Activated CD8-positive, alpha-beta T cell treated with anti-CD3 and anti-CD28 coated beads for 36 hours (primary cell): ENCODE results near the gene RELB. TPM values are rescaled to one million over a fixed set of nuclear protein-coding genes. Genes with fewer than 3 reads are reported as not detected.
"Not testable (repeated sequence)": the region's sequence is repeated elsewhere in the genome, so short reads cannot be mapped to it uniquely, and the experiment has no call there.

Source experiments
- ATAC-seq: fragments of 200-7000 bp; cut with Tn5 transposase; one replicate; pipeline ENCODE4 v1.10.0; 2021; ENCODE audit warnings: mild to moderate bottlenecking, moderate library complexity
- CTCF ChIA-PET: fragments of 350-600 bp; sonication (Branson Sonifier 250); formaldehyde crosslinking; loops from one replicate; lab custom pipeline; 2021; ENCODE audit warnings: antibody characterized with exemption; lab: Charles Lee
- POLR2A ChIA-PET: fragments of 350-600 bp; sonication (Branson Sonifier 250); formaldehyde crosslinking; loops from one replicate; lab custom pipeline; 2021; ENCODE audit warnings: antibody characterized with exemption; lab: Charles Lee
- DNase-seq: peaks from one replicate; pipeline ENCODE4 v3.0.0-alpha.2; 2020
- H3K27ac Mint-ChIP-seq: one replicate; pipeline ENCODE4 v1.8.0; 2021; ENCODE audit warnings: mild to moderate bottlenecking, mixed read lengths
- H3K27me3 Mint-ChIP-seq: one replicate; pipeline ENCODE4 v1.8.0; 2021; ENCODE audit warnings: mixed read lengths
- H3K36me3 Mint-ChIP-seq: one replicate; pipeline ENCODE4 v1.8.0; 2021; ENCODE audit warnings: low read depth, mixed read lengths
- H3K4me1 Mint-ChIP-seq: one replicate; pipeline ENCODE4 v1.8.0; 2021; ENCODE audit warnings: low read depth, mixed read lengths
- H3K4me3 Mint-ChIP-seq: one replicate; pipeline ENCODE4 v1.8.0; 2021; ENCODE audit warnings: mild to moderate bottlenecking, moderate library complexity, mixed read lengths
- H3K9me3 Mint-ChIP-seq: one replicate; pipeline ENCODE4 v1.8.0; 2021; ENCODE audit warnings: mixed read lengths
- intact Hi-C: fragments of 100-400 bp; cut with micrococcal nuclease; formaldehyde crosslinking; loops from one replicate; pipeline ENCODE4 v1.10.0; 2022
- total RNA-seq, 2 experiments: library from RNA; stranded (reverse); gene quantifications; one replicate each; pipeline ENCODE4 v1.2.3, GENCODE V29; 2021
- TF ChIP-seq, protein P1 (sequence below): fragments of 200-600 bp; IDR thresholded peaks from one replicate; pipeline ENCODE4 v1.8.0; 2022; ENCODE audit warnings: antibody characterized with exemption, mild to moderate bottlenecking

RELB gene
- total RNA-seq, 2 experiments from 2014 or later: 37.6 to 37.9 TPM

DNA sequence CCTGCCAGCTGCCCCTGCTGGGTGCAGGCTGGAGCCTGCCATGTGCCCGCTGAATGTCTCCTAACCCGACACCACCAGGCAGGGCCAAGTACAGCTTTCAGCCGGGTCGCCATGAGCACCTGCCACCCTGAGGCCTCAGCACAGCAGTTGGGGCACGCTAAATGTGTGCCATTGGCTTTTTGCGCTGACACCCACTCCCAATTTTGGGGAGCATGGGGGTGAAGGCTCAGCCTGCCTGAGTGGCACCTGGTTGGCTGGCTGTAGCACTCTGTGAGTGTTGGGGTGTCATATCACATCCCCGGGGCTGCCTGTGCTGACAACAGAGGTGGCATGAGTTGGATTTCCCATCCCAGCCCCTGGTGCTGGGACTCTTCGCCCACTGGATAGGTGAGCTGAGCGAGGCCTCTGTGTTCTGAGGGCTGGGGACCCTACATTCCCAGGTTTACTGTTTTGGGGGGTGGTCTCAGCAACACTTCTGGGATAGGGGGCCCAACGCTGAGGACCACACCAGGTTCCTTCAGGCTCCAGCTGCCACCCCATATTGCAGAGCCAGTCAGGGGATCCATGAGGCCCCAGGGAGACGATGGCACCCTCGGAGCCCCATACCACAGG is 7.2 kb upstream of the RELB start:
- intact Hi-C loops: no loop called here
- Mint-ChIP-seq H3K4me3 (no peak overlapping the region), H3K36me3 (peaks cover 5% of the 10 kb centered on the region), H3K27ac (no peak overlapping the region), H3K27me3 (no peaks in the 10 kb centered on the region), H3K4me1 (no peaks in the 10 kb centered on the region), H3K9me3 (no peaks in the 10 kb centered on the region)
- DNase-seq (no peak), ATAC-seq (no peak)
- ChIA-PET POLR2A (interaction anchor here (0.9 kb wide), 1 partner anchor 68 kb away, joined by 3 read pairs; no protein-coding TSS in a partner anchor), CTCF (interaction anchor here (0.6 kb wide), 1 partner anchor 66 kb away, joined by 3 read pairs; no protein-coding TSS in a partner anchor)
- TF ChIP-seq, protein P1, sequence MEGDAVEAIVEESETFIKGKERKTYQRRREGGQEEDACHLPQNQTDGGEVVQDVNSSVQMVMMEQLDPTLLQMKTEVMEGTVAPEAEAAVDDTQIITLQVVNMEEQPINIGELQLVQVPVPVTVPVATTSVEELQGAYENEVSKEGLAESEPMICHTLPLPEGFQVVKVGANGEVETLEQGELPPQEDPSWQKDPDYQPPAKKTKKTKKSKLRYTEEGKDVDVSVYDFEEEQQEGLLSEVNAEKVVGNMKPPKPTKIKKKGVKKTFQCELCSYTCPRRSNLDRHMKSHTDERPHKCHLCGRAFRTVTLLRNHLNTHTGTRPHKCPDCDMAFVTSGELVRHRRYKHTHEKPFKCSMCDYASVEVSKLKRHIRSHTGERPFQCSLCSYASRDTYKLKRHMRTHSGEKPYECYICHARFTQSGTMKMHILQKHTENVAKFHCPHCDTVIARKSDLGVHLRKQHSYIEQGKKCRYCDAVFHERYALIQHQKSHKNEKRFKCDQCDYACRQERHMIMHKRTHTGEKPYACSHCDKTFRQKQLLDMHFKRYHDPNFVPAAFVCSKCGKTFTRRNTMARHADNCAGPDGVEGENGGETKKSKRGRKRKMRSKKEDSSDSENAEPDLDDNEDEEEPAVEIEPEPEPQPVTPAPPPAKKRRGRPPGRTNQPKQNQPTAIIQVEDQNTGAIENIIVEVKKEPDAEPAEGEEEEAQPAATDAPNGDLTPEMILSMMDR: no peak

GRCh38 chr19:44998025-44998424 is 3.2 kb upstream of the RELB start:
- intact Hi-C loops: no loop called here
- no peaks in the 10 kb centered on the region for H3K27me3 Mint-ChIP-seq
- H3K4me1 Mint-ChIP-seq: peaks cover 13% of the 10 kb centered on the region
- H3K9me3 Mint-ChIP-seq: no peaks in the 10 kb centered on the region
- no peak overlapping the region for H3K27ac Mint-ChIP-seq
- ChIA-PET POLR2A (no interaction called here), CTCF (interaction anchor here (1.0 kb wide), 1 partner anchor 42 kb away, joined by 3 read pairs; no protein-coding TSS in a partner anchor)
- TF ChIP-seq, protein P1: no peak
- H3K36me3 Mint-ChIP-seq: peaks cover 3% of the 10 kb centered on the region
- no peak overlapping the region for H3K4me3 Mint-ChIP-seq
- DNase-seq (no peak), ATAC-seq (no peak)

GRCh38 chr19:44999131-44999925 is 1.9 kb upstream of the RELB start:
- CTCF ChIA-PET, H3K9me3 Mint-ChIP-seq, intact Hi-C loops, H3K36me3 Mint-ChIP-seq, DNase-seq, H3K4me3 Mint-ChIP-seq, H3K27me3 Mint-ChIP-seq, ATAC-seq, H3K27ac Mint-ChIP-seq: not testable (repeated sequence)
- peaks cover 13% of the 10 kb centered on the region for H3K4me1 Mint-ChIP-seq
- POLR2A ChIA-PET: interaction anchor here (0.6 kb wide), 2 partner anchors 45 to 128 kb away, joined by 3 to 4 read pairs; no protein-coding TSS in a partner anchor

GRCh38 chr19:45000665-45001064 is 599 bp upstream of the RELB start:
- intact Hi-C loops, ATAC-seq, H3K9me3 Mint-ChIP-seq, DNase-seq, H3K27me3 Mint-ChIP-seq, H3K36me3 Mint-ChIP-seq: not testable (repeated sequence)
- H3K4me3 Mint-ChIP-seq: peak overlapping the region; percentile 55
- H3K27ac Mint-ChIP-seq: peak overlapping the region; percentile 71
- ChIA-PET POLR2A (interaction anchor here (0.6 to 2.2 kb wide), 7 partner anchors 11 to 226 kb away, joined by 3 to 7 read pairs (median 3); partner anchors contain the start of genes BLOC1S3 and TRAPPC6A), CTCF (interaction anchor here (0.9 to 1.4 kb wide), 4 partner anchors 11 to 59 kb away, joined by 3 to 5 read pairs (median 3); no protein-coding TSS in a partner anchor)
- peaks cover 13% of the 10 kb centered on the region for H3K4me1 Mint-ChIP-seq

DNA sequence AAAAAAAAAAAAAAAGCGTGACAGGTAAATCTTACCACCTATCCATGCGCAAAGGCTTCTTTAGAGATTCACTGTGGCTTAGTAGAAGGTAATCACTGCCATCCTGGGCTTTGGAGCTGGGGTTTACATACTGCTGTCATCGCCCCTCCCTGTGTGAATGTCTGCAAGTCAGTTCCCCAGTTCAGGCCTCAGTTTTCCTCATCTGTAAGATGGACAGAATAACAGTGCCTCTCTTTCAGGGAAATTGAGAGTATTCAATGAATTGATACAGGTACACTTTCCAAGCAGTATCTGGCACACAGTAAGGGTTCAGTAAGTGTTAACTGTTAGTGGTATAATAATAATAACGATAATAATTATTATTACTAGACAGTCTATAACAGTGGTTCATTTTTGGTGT is 2.2 kb downstream of the RELB start:
- Mint-ChIP-seq H3K27me3 (no peaks in the 10 kb centered on the region), H3K4me1 (peaks cover 20% of the 10 kb centered on the region), H3K9me3 (no peaks in the 10 kb centered on the region), H3K36me3 (peaks cover 19% of the 10 kb centered on the region), H3K4me3 (no peak overlapping the region), H3K27ac (no peak overlapping the region)
- POLR2A ChIA-PET: interaction anchor here (1.0 kb wide), 2 partner anchors 46 to 99 kb away, joined by 3 read pairs; no protein-coding TSS in a partner anchor
- CTCF ChIA-PET: no interaction called here
- ATAC-seq: no peak
- TF ChIP-seq, protein P1: no peak
- intact Hi-C loops: no loop called here
- no peak for DNase-seq
